IPS-18a (cell line): ENCODE measurements around the gene PRKCZ.
A peak's percentile ranks its signal among the peaks of the same experiment; 100 is the strongest.

Experiments
- H3K27ac ChIP-seq: one replicate; pipeline ENCODE4 v1.5.1; 2013; ENCODE audit warnings: low read length
- H3K27me3 ChIP-seq: one replicate; pipeline ENCODE4 v1.6.1; 2013; ENCODE audit warnings: mild to moderate bottlenecking, low read length; ENCODE audit not compliant: control insufficient read depth, insufficient read depth
- H3K36me3 ChIP-seq: one replicate; pipeline ENCODE4 v1.6.1; 2013; ENCODE audit warnings: low read depth, low read length; ENCODE audit not compliant: control insufficient read depth
- H3K4me1 ChIP-seq: one replicate; pipeline ENCODE4 v1.6.1; 2013; ENCODE audit warnings: low read depth, low read length; ENCODE audit not compliant: control insufficient read depth
- H3K4me3 ChIP-seq: one replicate; pipeline ENCODE4 v1.5.1; 2013; ENCODE audit warnings: low read length
- H3K9ac ChIP-seq: one replicate; pipeline ENCODE4 v1.6.1; 2013; ENCODE audit warnings: mild to moderate bottlenecking, low read length, moderate library complexity
- H3K9me3 ChIP-seq: one replicate; pipeline ENCODE4 v1.6.1; 2013; ENCODE audit warnings: low read depth, low read length; ENCODE audit not compliant: control insufficient read depth

The PRKCZ gene

GRCh38 chr1:2041887-2042286 lies 8.3 kb upstream of the PRKCZ start:
- Histone ChIP-seq H3K27me3 (peaks cover 12% of the 10 kb centered on the region), H3K9ac (no peak overlapping the region), H3K9me3 (no peaks in the 10 kb centered on the region), H3K4me3 (no peak overlapping the region), H3K27ac (no peak overlapping the region), H3K4me1 (peaks cover 1% of the 10 kb centered on the region), H3K36me3 (no peaks in the 10 kb centered on the region)

GRCh38 chr1:2042830-2043773 lies 7.1 kb upstream of the PRKCZ start:
- no peaks in the 10 kb centered on the region for H3K36me3 ChIP-seq
- H3K27me3 ChIP-seq = peaks cover 17% of the 10 kb centered on the region
- no peak overlapping the region for H3K27ac ChIP-seq
- H3K4me1 ChIP-seq = peaks cover 12% of the 10 kb centered on the region
- H3K9me3 ChIP-seq = no peaks in the 10 kb centered on the region
- H3K9ac ChIP-seq = no peak overlapping the region
- H3K4me3 ChIP-seq = no peak overlapping the region

DNA sequence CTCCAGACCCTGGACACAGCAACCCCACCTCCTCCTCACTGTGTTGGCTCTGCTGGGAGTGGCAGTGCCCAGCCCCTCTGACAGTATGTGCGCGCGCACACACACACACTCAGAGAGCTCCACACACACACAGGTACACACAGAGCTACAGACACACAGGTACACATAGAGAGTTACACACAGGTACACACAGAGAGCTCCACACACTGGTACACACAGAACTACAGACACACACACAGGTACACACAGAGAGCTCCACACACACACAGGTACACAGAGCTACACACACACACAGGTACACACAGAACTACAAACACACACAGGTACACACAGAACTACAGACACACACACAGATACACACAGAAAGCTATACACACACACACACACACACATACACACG lies 6.3 kb upstream of the PRKCZ start:
- H3K27ac ChIP-seq = no peak overlapping the region
- no peaks in the 10 kb centered on the region for H3K9me3 ChIP-seq
- H3K9ac ChIP-seq = no peak overlapping the region
- no peaks in the 10 kb centered on the region for H3K36me3 ChIP-seq
- no peak overlapping the region for H3K4me3 ChIP-seq
- H3K27me3 ChIP-seq = peaks cover 21% of the 10 kb centered on the region
- peaks cover 14% of the 10 kb centered on the region for H3K4me1 ChIP-seq

GRCh38 chr1:2044510-2045319 lies 5.5 kb upstream of the PRKCZ start:
- Histone ChIP-seq H3K36me3 (no peaks in the 10 kb centered on the region), H3K4me3 (peak overlapping the region; percentile 40), H3K4me1 (peaks cover 14% of the 10 kb centered on the region), H3K9me3 (no peaks in the 10 kb centered on the region), H3K27ac (no peak overlapping the region), H3K27me3 (peaks cover 24% of the 10 kb centered on the region), H3K9ac (no peak overlapping the region)

DNA sequence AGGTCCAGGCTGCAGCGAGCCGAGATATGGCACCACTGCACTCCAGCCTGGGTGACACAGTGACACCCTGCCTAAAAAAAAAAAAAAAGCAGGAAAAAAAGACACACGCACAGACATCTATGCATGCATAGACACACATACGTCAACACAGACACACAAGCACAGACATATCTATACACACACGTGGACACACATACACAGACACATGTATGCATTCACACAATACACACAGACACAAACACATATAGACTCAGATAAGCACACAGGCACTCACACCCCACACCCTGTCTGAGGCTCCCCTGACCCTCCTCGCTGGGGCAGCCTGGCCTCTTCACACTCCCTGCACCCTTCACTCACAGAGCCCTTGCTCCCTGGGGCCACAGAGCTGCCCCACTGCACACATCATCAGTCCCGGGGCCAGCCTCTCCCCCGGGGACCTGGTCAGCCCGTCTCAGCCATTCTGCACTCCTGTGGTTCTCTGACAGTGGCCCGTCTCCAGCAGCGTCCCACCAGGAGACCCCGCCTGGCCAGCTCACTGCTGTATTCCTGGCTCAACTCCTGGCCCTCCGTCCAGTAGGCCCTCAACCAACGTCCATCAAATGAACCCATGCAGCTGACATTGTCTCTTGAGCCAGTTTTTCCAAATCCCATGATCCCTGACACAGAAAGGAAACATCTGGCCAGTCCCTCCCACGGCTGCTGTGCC lies 4.6 kb upstream of the PRKCZ start:
- Histone ChIP-seq H3K27me3 (peaks cover 27% of the 10 kb centered on the region), H3K4me1 (peaks cover 14% of the 10 kb centered on the region), H3K9ac (no peak overlapping the region), H3K4me3 (no peak overlapping the region), H3K27ac (no peak overlapping the region), H3K9me3 (no peaks in the 10 kb centered on the region), H3K36me3 (no peaks in the 10 kb centered on the region)

DNA sequence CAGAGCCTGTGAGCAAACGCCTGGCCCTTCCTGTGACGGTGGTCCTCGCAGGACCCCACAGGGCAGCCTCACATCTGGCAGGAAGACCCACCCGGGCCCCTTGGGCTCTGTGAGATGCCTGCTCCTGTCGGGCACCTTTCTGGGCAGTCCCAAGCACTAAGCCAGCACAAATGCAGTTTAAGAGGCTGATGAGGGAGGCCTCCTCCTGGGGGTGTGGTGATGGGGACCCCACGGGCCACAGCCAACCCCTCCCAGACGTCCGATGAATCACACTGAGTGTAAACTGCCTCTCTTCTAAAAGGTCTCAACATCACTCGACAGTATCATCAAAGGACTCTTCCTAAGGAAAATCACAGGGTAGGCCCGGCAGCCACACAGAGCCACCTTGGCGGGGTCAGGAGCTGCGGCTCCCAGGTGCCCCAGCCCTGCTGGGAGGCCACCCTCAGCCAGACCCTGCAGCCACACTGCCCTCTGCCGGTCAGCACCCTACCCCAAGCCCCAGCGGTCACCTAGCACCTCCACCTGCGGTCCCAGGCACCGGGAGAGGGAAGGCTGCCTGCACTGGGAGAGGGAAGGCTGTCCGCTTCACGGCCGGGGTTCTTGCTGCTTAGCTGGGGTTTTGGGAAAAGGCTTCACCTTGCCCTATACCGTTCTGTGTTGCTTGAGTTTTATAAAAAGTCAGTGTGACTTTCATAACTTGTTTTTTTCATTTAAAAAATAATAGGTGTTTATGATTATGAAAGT lies 3.9 kb upstream of the PRKCZ start:
- Histone ChIP-seq H3K36me3 (no peaks in the 10 kb centered on the region), H3K4me1 (peaks cover 14% of the 10 kb centered on the region), H3K4me3 (no peak overlapping the region), H3K9ac (no peak overlapping the region), H3K27ac (no peak overlapping the region), H3K27me3 (peaks cover 34% of the 10 kb centered on the region), H3K9me3 (no peaks in the 10 kb centered on the region)

DNA sequence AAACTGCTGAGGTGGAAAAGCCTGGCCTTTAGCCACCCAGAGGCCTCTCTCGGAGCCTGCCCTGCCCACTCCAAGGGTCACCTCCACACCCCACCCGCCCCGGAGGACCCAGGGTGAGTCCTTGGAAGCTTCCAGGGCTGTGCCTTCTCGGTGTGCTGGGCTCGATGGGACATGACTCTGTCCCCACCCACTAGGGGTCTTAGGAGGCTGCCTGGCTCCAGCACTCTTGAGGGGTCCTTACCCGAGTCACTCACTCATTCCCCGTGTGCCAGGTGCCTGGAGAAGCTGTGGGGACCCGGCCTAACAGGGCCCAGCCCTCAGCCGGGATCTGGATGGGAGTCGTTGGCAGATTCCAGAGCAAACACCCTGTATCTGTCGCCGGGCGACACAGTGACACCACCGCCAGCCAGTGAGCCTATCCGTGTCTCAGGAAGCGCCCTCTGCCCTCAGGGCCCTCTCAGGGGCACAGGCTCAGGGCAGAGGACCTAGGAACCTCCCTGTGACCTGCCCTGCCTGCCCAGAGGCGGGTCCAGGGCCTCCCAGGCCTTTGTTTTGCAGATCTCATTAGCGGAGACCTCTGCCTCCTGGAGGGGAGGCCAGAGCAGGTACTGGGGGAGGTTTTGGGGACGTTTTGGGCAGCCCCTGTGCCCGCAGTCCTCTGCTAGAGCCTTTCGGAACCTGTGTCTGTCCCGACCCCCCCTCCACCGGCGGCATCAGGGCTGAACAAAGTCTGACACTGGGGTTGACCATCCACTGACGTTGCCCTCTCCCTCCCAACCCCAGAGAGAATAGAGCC lies 3.1 kb upstream of the PRKCZ start:
- no peaks in the 10 kb centered on the region for H3K9me3 ChIP-seq
- H3K27ac ChIP-seq = no peak overlapping the region
- H3K9ac ChIP-seq = no peak overlapping the region
- H3K27me3 ChIP-seq = peaks cover 42% of the 10 kb centered on the region
- peaks cover 14% of the 10 kb centered on the region for H3K4me1 ChIP-seq
- peak overlapping the region; percentile 34 for H3K4me3 ChIP-seq
- no peaks in the 10 kb centered on the region for H3K36me3 ChIP-seq

GRCh38 chr1:2047749-2048729 lies 2.2 kb upstream of the PRKCZ start:
- no peak overlapping the region for H3K27ac ChIP-seq
- no peaks in the 10 kb centered on the region for H3K36me3 ChIP-seq
- H3K27me3 ChIP-seq = peaks cover 44% of the 10 kb centered on the region
- no peaks in the 10 kb centered on the region for H3K9me3 ChIP-seq
- H3K9ac ChIP-seq = no peak overlapping the region
- no peak overlapping the region for H3K4me3 ChIP-seq
- peaks cover 14% of the 10 kb centered on the region for H3K4me1 ChIP-seq

DNA sequence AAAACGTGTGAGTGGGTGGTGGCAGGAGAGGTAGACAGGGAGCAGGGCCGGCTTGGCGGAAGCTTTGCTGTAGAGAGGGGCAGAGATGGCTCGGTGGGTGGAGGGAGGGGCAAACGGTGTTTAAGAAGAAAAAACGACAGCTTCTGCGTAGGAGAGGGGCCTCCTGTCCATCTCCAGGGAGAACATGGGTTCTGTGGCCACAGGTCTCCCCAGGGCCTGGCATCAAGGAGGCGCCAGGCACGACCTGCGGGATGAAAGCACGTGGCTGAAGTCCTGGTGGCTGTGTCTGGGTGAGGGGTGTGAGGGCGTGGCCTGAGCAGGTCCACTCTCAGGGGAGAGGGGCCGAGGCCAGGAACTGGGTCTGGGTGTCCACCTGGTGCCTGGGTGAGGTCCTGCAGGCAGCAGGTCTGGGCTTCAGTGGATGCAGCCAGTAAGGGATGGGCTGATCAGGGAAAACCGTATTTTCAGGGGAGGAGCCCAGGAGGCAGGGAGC lies 940 bp upstream of the PRKCZ start:
- no peaks in the 10 kb centered on the region for H3K9me3 ChIP-seq
- H3K27me3 ChIP-seq = peaks cover 44% of the 10 kb centered on the region
- H3K27ac ChIP-seq = no peak overlapping the region
- H3K9ac ChIP-seq = peak overlapping the region; percentile 84
- no peaks in the 10 kb centered on the region for H3K36me3 ChIP-seq
- peaks cover 14% of the 10 kb centered on the region for H3K4me1 ChIP-seq
- H3K4me3 ChIP-seq = peak overlapping the region; percentile 81
